HEK293 (cell line): ENCODE data around the gene GBP3.

Experiments used
- CTCF ChIA-PET: fragments of 350-600 bp; formaldehyde crosslinking; extraction: SDS; loops from one replicate; lab custom pipeline; 2021; ENCODE audit warnings: antibody characterized with exemption; lab: Yijun Ruan, JAX
- POLR2A ChIA-PET: fragments of 300-600 bp; formaldehyde crosslinking; extraction: SDS; loops from one replicate; lab custom pipeline; 2020; ENCODE audit warnings: antibody characterized with exemption, inconsistent platforms; lab: Yijun Ruan, JAX
- H3K27ac ChIP-seq: fragments of 200-500 bp; sonication (Bioruptor generic); 2 replicates; pipeline ENCODE4 v1.5.1; 2014; ENCODE audit warnings: low read depth, low read length, control low read depth, inconsistent platforms; ENCODE audit errors: extremely low read depth
- H3K36me3 ChIP-seq, 2 experiments: fragments of 200-500 bp in 1 of 2; sonication (Bioruptor generic) in 1 of 2; 1 replicate in 1 of 2; 2 replicates in 1 of 2; pipeline ENCODE4 v1.5.1; 2014 to 2017; ENCODE audit warnings: inconsistent platforms in 2 of 2, low read length in 2 of 2; ENCODE audit not compliant: control insufficient read depth in 2 of 2, insufficient read depth in 1 of 2
- H3K4me1 ChIP-seq: fragments of 200-500 bp; sonication (Bioruptor generic); 2 replicates; pipeline ENCODE4 v1.5.1; 2014; ENCODE audit warnings: mild to moderate bottlenecking, low read length, inconsistent platforms; ENCODE audit not compliant: control insufficient read depth, insufficient read depth
- H3K4me3 ChIP-seq: 2 replicates; pipeline ENCODE4 v1.5.1; 2011; ENCODE audit warnings: low read depth, mild to moderate bottlenecking, control low read depth, low read length, moderate library complexity
- H3K9me3 ChIP-seq: fragments of 200-500 bp; sonication (Bioruptor generic); 2 replicates; pipeline ENCODE4 v1.5.1; 2014; ENCODE audit warnings: low read depth, low read length, inconsistent platforms; ENCODE audit not compliant: control insufficient read depth, insufficient read depth
- ATF2 ChIP-seq: fragments of 450-650 bp; formaldehyde crosslinking; IDR thresholded peaks from 2 replicates; pipeline ENCODE4 v1.5.1; 2016; ENCODE audit warnings: missing biosample characterization, missing genetic modification characterization, low read depth
- GLIS1 ChIP-seq: fragments of 450-650 bp; formaldehyde crosslinking; IDR thresholded peaks from 2 replicates; pipeline ENCODE4 v1.5.1; 2016; ENCODE audit warnings: missing biosample characterization, missing genetic modification characterization
- GLIS2 ChIP-seq: fragments of 450-650 bp; formaldehyde crosslinking; IDR thresholded peaks from 2 replicates; pipeline ENCODE4 v1.5.1; 2016; ENCODE audit warnings: missing biosample characterization, missing genetic modification characterization
- KLF16 ChIP-seq: fragments of 450-650 bp; formaldehyde crosslinking; IDR thresholded peaks from 2 replicates; pipeline ENCODE4 v1.5.1; 2017; ENCODE audit warnings: missing biosample characterization, missing genetic modification characterization
- OVOL3 ChIP-seq: fragments of 450-650 bp; formaldehyde crosslinking; IDR thresholded peaks from 2 replicates; pipeline ENCODE4 v1.5.1; 2016; ENCODE audit warnings: missing biosample characterization, missing genetic modification characterization
- ZBTB49 ChIP-seq: fragments of 450-650 bp; formaldehyde crosslinking; IDR thresholded peaks from 2 replicates; pipeline ENCODE4 v1.5.1; 2016; ENCODE audit warnings: missing biosample characterization, missing genetic modification characterization, low read depth
- ZFP41 ChIP-seq: fragments of 450-650 bp; formaldehyde crosslinking; IDR thresholded peaks from 2 replicates; pipeline ENCODE4 v1.5.1; 2016; ENCODE audit warnings: missing biosample characterization, missing genetic modification characterization, borderline replicate concordance
- ZIC2 ChIP-seq: fragments of 450-650 bp; formaldehyde crosslinking; IDR thresholded peaks from 2 replicates; pipeline ENCODE4 v1.5.1; 2016; ENCODE audit warnings: missing biosample characterization, missing genetic modification characterization
- ZNF114 ChIP-seq: fragments of 450-650 bp; formaldehyde crosslinking; IDR thresholded peaks from 2 replicates; pipeline ENCODE4 v1.5.0; 2017; ENCODE audit warnings: missing biosample characterization, missing genetic modification characterization
- ZNF155 ChIP-seq: fragments of 450-650 bp; formaldehyde crosslinking; IDR thresholded peaks from 2 replicates; pipeline ENCODE4 v1.5.1; 2016; ENCODE audit warnings: missing biosample characterization, missing genetic modification characterization
- ZNF239 ChIP-seq: fragments of 450-650 bp; formaldehyde crosslinking; IDR thresholded peaks from 2 replicates; pipeline ENCODE4 v1.5.1; 2016; ENCODE audit warnings: missing biosample characterization, missing genetic modification characterization
- ZNF266 ChIP-seq: fragments of 450-650 bp; formaldehyde crosslinking; IDR thresholded peaks from 2 replicates; pipeline ENCODE4 v1.5.1; 2016; ENCODE audit warnings: missing biosample characterization, missing genetic modification characterization, low read depth
- ZNF324 ChIP-seq: fragments of 450-650 bp; formaldehyde crosslinking; IDR thresholded peaks from 2 replicates; pipeline ENCODE4 v1.5.1; 2016; ENCODE audit warnings: missing biosample characterization, missing genetic modification characterization
- ZNF398 ChIP-seq: fragments of 450-650 bp; formaldehyde crosslinking; IDR thresholded peaks from 2 replicates; pipeline ENCODE4 v1.5.1; 2017; ENCODE audit warnings: missing biosample characterization, missing genetic modification characterization
- ZNF433 ChIP-seq: fragments of 450-650 bp; formaldehyde crosslinking; IDR thresholded peaks from 2 replicates; pipeline ENCODE4 v1.5.1; 2016; ENCODE audit warnings: missing biosample characterization, missing genetic modification characterization, low read depth
- ZNF521 ChIP-seq: fragments of 450-650 bp; formaldehyde crosslinking; IDR thresholded peaks from 2 replicates; pipeline ENCODE4 v1.5.1; 2017; ENCODE audit warnings: missing biosample characterization, mild to moderate bottlenecking, missing genetic modification characterization
- ZNF555 ChIP-seq: fragments of 450-650 bp; formaldehyde crosslinking; conservative IDR thresholded peaks from 2 replicates; pipeline ENCODE4 v1.5.1; 2017; ENCODE audit warnings: missing biosample characterization, mild to moderate bottlenecking, missing genetic modification characterization, inconsistent platforms
- ZNF624 ChIP-seq: fragments of 450-650 bp; formaldehyde crosslinking; IDR thresholded peaks from 2 replicates; pipeline ENCODE4 v1.5.1; 2017; ENCODE audit warnings: missing biosample characterization, missing genetic modification characterization
- ZNF645 ChIP-seq: fragments of 450-650 bp; formaldehyde crosslinking; IDR thresholded peaks from 2 replicates; pipeline ENCODE4; 2016; ENCODE audit warnings: missing biosample characterization, missing genetic modification characterization
- ZNF660 ChIP-seq: fragments of 450-650 bp; IDR thresholded peaks from 2 replicates; pipeline ENCODE4 v1.5.1; 2018; ENCODE audit warnings: missing biosample characterization, mild to moderate bottlenecking, missing genetic modification characterization
- ZNF707 ChIP-seq: fragments of 450-650 bp; formaldehyde crosslinking; IDR thresholded peaks from 2 replicates; pipeline ENCODE4 v1.5.1; 2016; ENCODE audit warnings: missing biosample characterization, missing genetic modification characterization
- ZNF76 ChIP-seq: fragments of 450-650 bp; formaldehyde crosslinking; IDR thresholded peaks from 2 replicates; pipeline ENCODE4; 2016; ENCODE audit warnings: low read depth, missing biosample characterization, missing genetic modification characterization, borderline replicate concordance
- ZNF792 ChIP-seq: fragments of 450-650 bp; formaldehyde crosslinking; IDR thresholded peaks from 2 replicates; pipeline ENCODE4 v1.5.1; 2016; ENCODE audit warnings: missing biosample characterization, missing genetic modification characterization
- ZNF837 ChIP-seq: fragments of 450-650 bp; formaldehyde crosslinking; IDR thresholded peaks from 2 replicates; pipeline ENCODE4 v1.5.1; 2016; ENCODE audit warnings: missing biosample characterization, missing genetic modification characterization
- ZSCAN30 ChIP-seq: fragments of 450-650 bp; IDR thresholded peaks from 2 replicates; pipeline ENCODE4 v1.5.1; 2018; ENCODE audit warnings: missing biosample characterization, mild to moderate bottlenecking, missing genetic modification characterization, moderate library complexity

The GBP3 gene

GRCh38 chr1:89043940-89044339 is 21.3 kb upstream of the GBP3 start:
- ChIA-PET POLR2A (no interaction called here), CTCF (no interaction called here)
- H3K9me3 ChIP-seq = no peaks in the 10 kb centered on the region
- H3K27ac ChIP-seq = no peak overlapping the region
- H3K4me3 ChIP-seq = no peak overlapping the region
- no peaks in the 10 kb centered on the region for H3K36me3 ChIP-seq
- H3K4me1 ChIP-seq = no peaks in the 10 kb centered on the region
- TF ChIP-seq ZNF239 (tag by site-specific recombination) (no peak), OVOL3 (tag by site-specific recombination) (no peak), ZBTB49 (tag by site-specific recombination) (no peak), ATF2 (tag by site-specific recombination) (no peak), ZNF837 (tag by site-specific recombination) (no peak), ZIC2 (tag by site-specific recombination) (no peak), ZNF155 (tag by site-specific recombination) (no peak), ZSCAN30 (tag by site-specific recombination) (no peak), ZNF707 (tag by site-specific recombination) (no peak), ZNF433 (tag by site-specific recombination) (no peak), ZFP41 (tag by site-specific recombination) (no peak), ZNF521 (tag by site-specific recombination) (no peak), ZNF266 (no peak), ZNF398 (tag by site-specific recombination) (no peak)

- no peak overlapping the region for H3K27ac ChIP-seq
- POLR2A ChIA-PET = no interaction called here
- CTCF ChIA-PET = interaction anchor here (0.6 to 1.5 kb wide), 2 partner anchors 316 to 321 kb away, joined by 3 to 4 read pairs; partner anchors contain the start of gene GBP6
Observed at GRCh38 chr1:89042491-89042890, 19.8 kb upstream of the GBP3 start.

More at GRCh38 chr1:89042491-89042890, 19.8 kb upstream of the GBP3 start:
- H3K4me1 ChIP-seq = no peaks in the 10 kb centered on the region
- TF ChIP-seq ZNF324 (no peak), ZNF555 (tag by site-specific recombination) (no peak), GLIS2 (no peak), ZNF645 (tag by site-specific recombination) (no peak), ZNF792 (tag by site-specific recombination) (no peak), ZNF660 (no peak), ZNF624 (no peak), KLF16 (tag by site-specific recombination) (no peak), ZNF76 (no peak), ZNF114 (tag by site-specific recombination) (no peak), GLIS1 (tag by site-specific recombination) (no peak)
- no peaks in the 10 kb centered on the region for H3K36me3 ChIP-seq
- H3K4me3 ChIP-seq = no peak overlapping the region
- H3K9me3 ChIP-seq = no peaks in the 10 kb centered on the region
